SIG-M5 (cell line): ENCODE results near the gene ADGRG6.
A peak's percentile ranks its signal among the peaks of the same experiment; 100 is the strongest.

ENCODE experiments used
- DNase-seq: peaks from one replicate; lab custom pipeline; 2025; lab: John Stamatoyannopoulos, UW

The ADGRG6 gene

GRCh38 chr6:142291512-142291911 lies 10.3 kb upstream of the ADGRG6 start:
- DNase-seq = no peak

- DNase-seq = no peak
Observed at GRCh38 chr6:142292166-142292924, 9.5 kb upstream of the ADGRG6 start.

- no peak for DNase-seq
Observed at GRCh38 chr6:142293121-142293520, 8.7 kb upstream of the ADGRG6 start.

GRCh38 chr6:142294679-142295078 lies 7.1 kb upstream of the ADGRG6 start:
- DNase-seq = peak; percentile 45

- DNase-seq = no peak
Observed at GRCh38 chr6:142296975-142297604, 4.7 kb upstream of the ADGRG6 start.

GRCh38 chr6:142297605-142297995 lies 4.2 kb upstream of the ADGRG6 start:
- DNase-seq = no peak

- no peak for DNase-seq
Observed at GRCh38 chr6:142297996-142298753, 3.6 kb upstream of the ADGRG6 start.

GRCh38 chr6:142300302-142300701 lies 1.5 kb upstream of the ADGRG6 start:
- no peak for DNase-seq

GRCh38 chr6:142300758-142301650 lies 803 bp upstream of the ADGRG6 start:
- no peak for DNase-seq

- no peak for DNase-seq
Observed at GRCh38 chr6:142302421-142303175, 791 bp downstream of the ADGRG6 start.

GRCh38 chr6:142303176-142303533 lies 1.3 kb downstream of the ADGRG6 start:
- DNase-seq = no peak

GRCh38 chr6:142304241-142304640 lies 2.4 kb downstream of the ADGRG6 start:
- DNase-seq = no peak

- DNase-seq = no peak
Observed at GRCh38 chr6:142306736-142307135, 4.9 kb downstream of the ADGRG6 start.

- DNase-seq = no peak
Observed at GRCh38 chr6:142307963-142308748, 6.3 kb downstream of the ADGRG6 start.

- no peak for DNase-seq
Observed at GRCh38 chr6:142309426-142309825, 7.6 kb downstream of the ADGRG6 start.

GRCh38 chr6:142313284-142313683 lies 11.5 kb downstream of the ADGRG6 start:
- no peak for DNase-seq

- DNase-seq = no peak
Observed at GRCh38 chr6:142316791-142317368, 15.1 kb downstream of the ADGRG6 start.

GRCh38 chr6:142318714-142319113 lies 16.9 kb downstream of the ADGRG6 start:
- no peak for DNase-seq

- DNase-seq = no peak
Observed at GRCh38 chr6:142320366-142320765, 18.6 kb downstream of the ADGRG6 start.

- no peak for DNase-seq
Observed at GRCh38 chr6:142321451-142321850, 19.6 kb downstream of the ADGRG6 start.
